Epithelial cell of prostate (primary cell): ENCODE results near the gene C13orf42.

Experiments
- DNase-seq: peaks from one replicate; pipeline ENCODE4 v3.0.0-alpha.2; 2011; ENCODE audit warnings: low read depth, low spot score
- H3K27ac ChIP-seq: fragments of 450-650 bp; 2 replicates; pipeline ENCODE4 v1.5.1; 2017; ENCODE audit warnings: mild to moderate bottlenecking

Gene C13orf42

DNA sequence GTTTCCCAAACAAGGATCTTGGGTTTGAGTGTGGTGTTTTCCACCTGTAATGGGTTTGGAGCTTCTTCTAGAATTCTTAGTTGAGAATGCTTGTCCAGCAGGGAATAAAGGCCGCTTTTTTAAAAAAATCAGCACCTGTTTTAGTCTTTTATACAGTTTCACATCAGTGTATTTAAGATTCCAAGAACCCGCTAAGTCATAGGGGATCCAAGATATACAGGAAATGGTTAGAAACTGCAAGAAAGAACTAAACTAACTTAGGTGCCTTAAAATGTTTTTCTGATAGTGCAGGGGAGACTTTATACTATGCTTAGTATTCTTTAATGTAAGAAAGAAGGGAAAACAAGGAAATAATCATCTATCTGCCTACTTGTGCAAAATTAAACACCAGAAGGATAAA is 74.7 kb downstream of the C13orf42 start:
- H3K27ac ChIP-seq = no peak overlapping the region
- no peak for DNase-seq

- H3K27ac ChIP-seq = no peak overlapping the region
- no peak for DNase-seq
Measured at GRCh38 chr13:51035978-51036377, 75.1 kb downstream of the C13orf42 start.

DNA sequence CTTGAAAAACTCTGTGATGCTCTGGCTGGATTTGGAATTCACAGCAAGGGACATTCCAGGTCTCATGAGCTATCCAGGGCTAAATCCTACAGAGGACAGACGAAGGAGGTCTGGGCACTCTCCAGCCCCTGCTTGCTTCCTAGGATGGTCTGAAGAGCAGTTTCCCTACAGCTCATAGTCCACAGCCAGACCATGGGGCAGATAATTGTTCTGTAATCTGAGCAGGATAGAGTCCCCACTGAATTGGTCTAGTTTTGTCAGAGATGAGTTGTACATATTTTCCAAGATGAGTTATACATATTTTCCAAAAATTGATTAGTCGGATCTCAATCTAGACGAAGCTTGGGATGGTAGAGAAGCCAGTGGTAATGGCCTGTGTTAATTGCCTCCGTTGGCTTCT is 75.6 kb downstream of the C13orf42 start:
- DNase-seq = no peak

DNA sequence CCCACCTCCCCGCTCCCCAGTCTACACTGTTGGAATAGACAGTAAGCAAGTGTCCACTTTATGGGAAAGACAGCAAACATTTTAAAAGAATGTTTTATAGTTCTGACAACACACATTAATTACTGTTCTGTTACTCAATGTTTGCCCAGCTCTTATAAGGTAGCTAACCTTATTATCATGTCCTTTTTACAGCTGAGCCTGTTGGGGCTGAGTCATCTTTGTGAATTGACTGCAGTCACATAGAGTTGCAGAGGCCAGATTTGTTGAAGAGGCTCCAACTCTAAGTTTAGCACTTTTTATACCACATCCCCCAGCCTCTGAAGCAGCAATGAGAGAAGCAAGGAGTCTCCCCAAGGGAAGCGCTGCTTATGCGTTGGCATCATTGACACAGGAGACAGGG is 76.2 kb downstream of the C13orf42 start:
- H3K27ac ChIP-seq = no peak overlapping the region
- no peak for DNase-seq

More for the DNA sequence above, 75.6 kb downstream of the C13orf42 start:
- H3K27ac ChIP-seq = no peak overlapping the region

DNA sequence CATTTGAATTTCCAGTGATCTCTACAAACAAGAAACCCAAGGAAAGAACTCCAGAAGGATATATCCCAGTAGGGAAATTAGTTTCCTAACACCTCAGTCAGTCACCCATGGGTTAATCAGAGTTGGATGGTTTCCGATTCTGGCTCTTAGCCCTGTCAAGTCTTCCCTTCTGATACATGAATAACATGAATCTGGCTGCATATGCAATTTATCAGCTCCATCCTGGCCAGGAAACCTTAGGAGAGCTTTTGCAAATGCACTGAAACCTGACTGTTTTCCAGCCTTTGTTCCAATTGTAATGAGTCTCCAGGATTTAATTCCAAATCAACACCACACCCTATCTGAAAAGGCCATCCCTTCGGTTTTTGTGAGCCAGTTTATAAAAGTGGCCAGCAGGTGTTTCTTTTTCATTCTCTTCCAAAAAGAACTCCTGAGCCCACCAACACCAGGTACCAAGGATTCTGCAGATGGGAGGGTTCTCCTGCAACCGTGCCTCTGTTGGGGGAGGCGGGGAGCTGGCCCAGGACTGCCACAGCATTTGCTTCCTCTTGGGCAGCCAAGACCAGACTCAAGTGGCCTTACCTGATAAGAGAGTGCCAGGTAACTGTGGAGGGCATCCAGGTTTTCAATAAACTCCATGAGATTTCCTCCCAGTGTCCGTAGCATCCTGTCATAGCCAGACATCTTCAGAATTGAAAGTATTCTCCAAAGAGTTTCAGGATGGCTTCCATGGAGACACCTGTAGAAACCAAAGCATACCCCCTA is 77.5 kb downstream of the C13orf42 start:
- H3K27ac ChIP-seq = no peak overlapping the region
- DNase-seq = no peak

GRCh38 chr13:51032831-51033230 is 78.2 kb downstream of the C13orf42 start:
- DNase-seq = no peak
- no peak overlapping the region for H3K27ac ChIP-seq
